HL-60/S4 treated with phorbol 12-myristate 13-acetate at 8.2 ng/mL for 4 days and 3 days (cell line): ENCODE data around the gene RASSF8.
"Not testable (repeated sequence)": the region's sequence is repeated elsewhere in the genome, so short reads cannot be mapped to it uniquely, and the experiment has no call there.

Experiments
- in situ Hi-C: fragments of 300-500 bp; cut with MboI; formaldehyde crosslinking; loops from 2 replicates; pipeline ENCODE4 v1.15.0; 2022; ENCODE audit warnings: low sequenced_read_pairs

Gene RASSF8

DNA sequence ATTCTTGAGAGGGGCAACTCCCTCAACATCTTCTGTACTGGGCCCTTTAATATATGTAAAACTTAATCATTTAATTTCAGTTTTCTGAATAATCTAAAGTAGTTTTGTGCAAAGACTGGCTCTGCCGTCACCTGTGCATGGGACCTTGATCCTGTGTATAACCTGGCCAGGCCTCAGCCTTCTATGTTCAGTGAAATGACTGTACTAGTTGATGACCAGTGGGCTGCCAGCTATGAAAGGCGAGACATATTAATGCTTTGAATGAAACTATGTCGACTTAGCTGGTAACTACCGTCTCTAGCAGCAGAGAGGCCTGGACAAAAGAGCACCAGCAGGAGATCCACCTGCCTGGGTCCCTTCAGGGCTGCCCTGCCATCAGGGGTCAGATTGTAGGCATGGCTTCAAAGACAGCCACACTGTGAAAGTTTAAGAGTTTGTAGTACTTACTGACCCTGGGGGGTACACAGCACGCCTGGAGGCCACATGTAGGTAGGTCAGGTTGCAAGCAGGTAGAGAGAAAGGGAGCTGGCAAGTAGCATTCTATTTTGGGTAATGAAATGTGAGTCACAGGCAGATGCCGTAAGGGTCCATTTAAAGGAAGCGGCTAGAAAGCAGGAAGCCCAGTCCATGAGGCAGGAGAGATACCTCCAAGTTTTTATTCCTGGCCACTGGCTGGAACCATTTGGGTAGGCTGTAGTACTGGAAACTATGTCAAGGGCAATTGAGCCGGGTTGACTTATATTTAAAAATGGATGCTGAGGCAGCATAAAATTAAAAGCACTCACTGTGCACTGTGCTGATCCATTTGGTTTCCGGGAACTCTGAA is 89.1 kb downstream of the RASSF8 start:
- in situ Hi-C loops = loop anchor here (25.0 kb wide), 1 partner anchor 610 kb away; no protein-coding TSS in a partner anchor

GRCh38 chr12:26052652-26053051 is 94.2 kb downstream of the RASSF8 start:
- in situ Hi-C loops = no loop called here

DNA sequence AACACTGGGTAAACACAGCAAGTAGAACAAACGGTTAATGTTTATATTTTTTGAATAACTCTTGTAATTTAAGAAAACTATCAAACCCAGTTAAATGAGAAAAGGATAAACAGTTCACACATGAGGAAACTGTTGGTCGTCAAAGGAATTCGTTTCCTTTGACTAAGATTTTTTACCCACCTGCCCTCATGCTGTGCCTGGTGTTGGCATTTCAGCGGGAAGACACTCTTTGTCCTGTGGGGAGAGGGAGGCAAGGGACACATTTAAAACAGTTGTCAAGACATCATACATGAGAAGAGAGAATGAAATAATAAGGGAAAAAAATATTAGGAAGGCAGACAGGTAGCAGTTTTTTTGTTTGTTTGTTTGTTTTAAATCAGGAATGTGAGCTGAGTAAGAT is 95.9 kb downstream of the RASSF8 start:
- in situ Hi-C loops = no loop called here

GRCh38 chr12:26055087-26055486 is 96.6 kb downstream of the RASSF8 start:
- in situ Hi-C loops = no loop called here

DNA sequence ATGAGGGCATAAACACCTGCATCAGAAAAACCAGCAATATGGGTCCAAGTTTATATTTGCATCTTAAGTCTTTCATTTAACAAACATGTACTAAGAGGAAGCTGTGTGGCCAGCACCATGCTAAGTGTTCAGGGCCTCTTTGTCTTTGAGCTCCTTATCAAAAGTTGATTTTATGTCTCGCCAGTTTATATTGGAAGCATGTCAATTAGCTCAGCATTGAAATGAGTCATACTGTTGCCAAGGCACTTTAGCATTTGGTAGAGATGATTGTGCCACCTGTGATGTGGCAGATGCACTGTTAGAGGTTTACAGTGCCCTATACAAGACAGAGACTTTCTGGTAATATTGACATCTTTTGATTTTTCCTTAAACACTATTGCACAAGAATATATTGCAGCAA is 97.9 kb downstream of the RASSF8 start:
- in situ Hi-C loops = no loop called here

GRCh38 chr12:26057271-26057670 is 98.8 kb downstream of the RASSF8 start:
- in situ Hi-C loops = not testable (repeated sequence)

DNA sequence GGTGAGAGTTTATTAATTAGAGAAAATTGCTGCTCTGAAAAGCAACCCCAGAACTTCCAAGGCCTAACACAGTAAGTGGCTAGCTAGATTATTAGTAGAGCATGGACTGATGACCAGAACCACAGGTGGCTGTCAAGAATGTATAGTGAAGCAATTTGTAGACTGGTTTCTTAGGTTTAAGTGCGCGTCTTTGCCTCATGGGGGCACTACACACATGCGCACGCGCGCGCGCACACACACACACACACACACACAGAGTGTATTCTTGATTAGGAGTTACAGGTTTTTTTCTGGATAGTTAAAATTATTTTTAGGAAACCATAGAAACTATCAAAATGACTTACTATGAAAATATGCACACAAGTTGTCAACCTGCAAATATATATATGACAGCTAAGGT is 99.8 kb downstream of the RASSF8 start:
- in situ Hi-C loops = no loop called here

DNA sequence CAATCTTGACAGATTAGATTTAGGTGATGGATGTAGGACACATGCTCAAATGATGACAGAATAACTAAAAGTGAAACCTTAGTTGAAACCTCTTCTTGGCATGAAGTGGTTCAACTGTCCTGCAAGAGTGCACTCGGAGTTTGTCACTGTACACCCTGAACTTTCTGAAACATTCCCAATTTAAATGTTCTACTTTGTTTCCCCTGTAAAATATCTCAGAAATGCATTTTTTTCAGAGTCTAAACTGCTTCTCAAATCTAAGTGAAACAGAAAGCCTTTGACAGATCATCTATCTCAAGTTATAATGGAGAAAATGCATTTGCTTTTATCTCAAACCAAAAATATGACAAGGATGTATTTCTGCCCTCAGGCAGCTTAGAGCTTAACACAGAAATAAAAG is 100.3 kb downstream of the RASSF8 start:
- in situ Hi-C loops = no loop called here

- in situ Hi-C loops = no loop called here
Observed at GRCh38 chr12:26062006-26062405, 103.5 kb downstream of the RASSF8 start.

GRCh38 chr12:26062566-26062965 is 104.1 kb downstream of the RASSF8 start:
- in situ Hi-C loops = no loop called here

DNA sequence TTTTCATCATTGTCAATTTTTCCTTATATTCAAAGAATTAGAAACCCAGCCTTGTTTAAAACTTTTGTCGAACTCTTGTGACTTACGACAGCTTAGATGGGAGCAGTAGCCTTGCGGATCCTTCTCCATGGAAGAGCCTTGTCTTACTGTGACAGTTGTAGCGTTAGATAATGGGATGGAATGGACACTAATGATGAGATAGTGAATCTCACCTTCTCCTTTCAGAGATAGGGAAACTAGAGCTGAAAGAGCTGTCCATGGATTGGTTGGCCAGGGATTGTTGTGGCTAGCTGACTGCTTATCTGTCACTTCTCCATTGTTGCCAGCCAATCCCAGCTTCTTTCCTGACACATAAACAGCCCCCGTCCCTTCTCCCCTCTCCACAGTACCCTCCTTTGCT is 107.0 kb downstream of the RASSF8 start:
- in situ Hi-C loops = no loop called here

DNA sequence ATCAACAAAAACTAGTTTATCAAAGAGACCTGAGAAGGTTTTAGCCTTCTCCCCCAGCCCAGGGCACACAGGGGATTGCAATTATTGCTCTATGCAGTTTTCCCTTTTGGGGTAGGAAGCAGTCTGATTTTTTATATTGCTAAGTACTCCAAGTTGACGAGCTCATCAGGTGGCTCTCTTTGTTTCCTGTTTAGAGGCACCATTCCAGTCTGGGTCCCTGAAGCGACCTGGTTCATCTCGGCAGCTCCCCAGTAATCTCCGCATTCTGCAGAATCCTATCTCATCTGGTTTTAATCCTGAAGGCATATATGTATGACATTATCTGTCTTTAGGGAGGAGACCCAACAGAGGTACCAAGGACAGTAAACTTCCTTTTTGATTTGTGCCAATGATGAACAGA is 110.0 kb downstream of the RASSF8 start:
- in situ Hi-C loops = no loop called here

DNA sequence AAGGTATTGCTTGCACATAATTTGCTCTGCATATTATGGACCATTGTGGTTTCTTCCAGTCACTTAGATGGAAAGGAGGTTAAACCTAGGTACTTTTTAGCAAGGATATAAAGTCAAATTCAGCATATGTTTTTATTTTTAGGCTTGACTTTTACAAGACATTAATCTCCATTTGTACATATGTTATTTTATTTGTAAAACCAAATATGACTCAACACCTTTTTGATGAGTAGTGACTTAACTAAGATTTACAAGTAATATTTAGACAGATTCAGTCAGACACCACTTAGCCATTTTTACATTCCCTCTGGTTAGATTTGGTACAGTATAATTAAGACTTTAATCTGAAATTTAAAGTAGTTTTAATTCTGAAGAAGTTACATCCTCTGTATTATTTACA is 111.3 kb downstream of the RASSF8 start:
- in situ Hi-C loops = no loop called here

- in situ Hi-C loops = loop anchor here (25.0 kb wide), 1 partner anchor 559 kb away; no protein-coding TSS in a partner anchor
Observed at GRCh38 chr12:26077915-26078702, 119.6 kb downstream of the RASSF8 start.

DNA sequence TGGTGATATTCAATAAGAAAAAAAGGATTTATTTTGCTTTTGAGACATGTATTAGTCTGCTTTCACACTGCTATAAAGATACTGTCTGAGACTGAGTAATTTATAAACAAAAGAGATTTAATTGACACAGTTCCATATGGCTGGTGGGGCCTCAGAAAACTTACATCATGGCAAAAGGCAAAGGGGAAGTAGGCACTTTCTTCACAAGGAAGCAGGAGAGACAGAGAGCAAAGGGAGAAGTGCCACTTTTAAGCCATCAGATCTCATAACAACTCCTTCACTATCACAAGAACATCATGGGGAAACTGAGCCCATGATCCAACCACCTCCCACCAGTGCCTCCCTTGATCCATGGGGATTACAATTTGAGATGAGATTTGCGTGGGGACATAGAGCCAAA is 122.4 kb downstream of the RASSF8 start:
- in situ Hi-C loops = loop anchor here (25.0 kb wide), 1 partner anchor 556 kb away; no protein-coding TSS in a partner anchor

GRCh38 chr12:26086936-26087335 is 128.5 kb downstream of the RASSF8 start:
- in situ Hi-C loops = loop anchor here (25.0 kb wide), 1 partner anchor 550 kb away; no protein-coding TSS in a partner anchor

- in situ Hi-C loops = loop anchor here (25.0 kb wide), 1 partner anchor 548 kb away; no protein-coding TSS in a partner anchor
Observed at GRCh38 chr12:26088998-26089397, 130.5 kb downstream of the RASSF8 start.

DNA sequence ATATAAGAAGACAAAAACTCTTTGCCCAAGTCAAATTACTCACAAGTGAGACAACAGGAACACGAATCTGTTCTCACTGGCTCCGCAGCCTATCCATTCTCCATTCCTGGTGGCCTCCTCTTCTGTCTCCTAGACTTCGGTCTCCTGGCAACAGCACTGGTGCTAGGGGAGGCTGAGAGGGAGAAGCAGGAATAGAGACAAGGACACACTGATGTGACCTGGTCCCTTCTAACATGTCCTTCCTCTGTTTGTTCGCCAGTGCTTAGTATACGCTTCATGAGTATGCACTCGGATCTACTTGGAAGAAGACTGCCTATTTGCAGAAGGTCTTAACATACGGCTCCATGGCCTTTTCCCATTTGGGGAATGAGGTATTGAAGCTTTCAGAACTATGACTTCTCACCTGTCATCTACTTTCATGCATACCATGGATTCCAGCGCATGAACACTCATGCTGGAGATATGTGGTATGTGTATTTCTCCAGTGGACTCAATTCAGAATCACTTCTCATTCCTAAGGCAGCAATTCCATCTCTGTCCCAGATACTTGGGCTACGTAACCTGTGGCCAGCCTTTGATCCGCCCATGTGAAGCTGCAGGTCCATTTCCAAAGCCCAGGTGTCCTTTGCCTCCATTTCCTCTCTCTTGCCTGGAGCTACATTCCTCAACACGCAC is 132.5 kb downstream of the RASSF8 start:
- in situ Hi-C loops = loop anchor here (25.0 kb wide), 1 partner anchor 546 kb away; no protein-coding TSS in a partner anchor

GRCh38 chr12:26091822-26092221 is 133.3 kb downstream of the RASSF8 start:
- in situ Hi-C loops = loop anchor here (25.0 kb wide), 1 partner anchor 545 kb away; no protein-coding TSS in a partner anchor

DNA sequence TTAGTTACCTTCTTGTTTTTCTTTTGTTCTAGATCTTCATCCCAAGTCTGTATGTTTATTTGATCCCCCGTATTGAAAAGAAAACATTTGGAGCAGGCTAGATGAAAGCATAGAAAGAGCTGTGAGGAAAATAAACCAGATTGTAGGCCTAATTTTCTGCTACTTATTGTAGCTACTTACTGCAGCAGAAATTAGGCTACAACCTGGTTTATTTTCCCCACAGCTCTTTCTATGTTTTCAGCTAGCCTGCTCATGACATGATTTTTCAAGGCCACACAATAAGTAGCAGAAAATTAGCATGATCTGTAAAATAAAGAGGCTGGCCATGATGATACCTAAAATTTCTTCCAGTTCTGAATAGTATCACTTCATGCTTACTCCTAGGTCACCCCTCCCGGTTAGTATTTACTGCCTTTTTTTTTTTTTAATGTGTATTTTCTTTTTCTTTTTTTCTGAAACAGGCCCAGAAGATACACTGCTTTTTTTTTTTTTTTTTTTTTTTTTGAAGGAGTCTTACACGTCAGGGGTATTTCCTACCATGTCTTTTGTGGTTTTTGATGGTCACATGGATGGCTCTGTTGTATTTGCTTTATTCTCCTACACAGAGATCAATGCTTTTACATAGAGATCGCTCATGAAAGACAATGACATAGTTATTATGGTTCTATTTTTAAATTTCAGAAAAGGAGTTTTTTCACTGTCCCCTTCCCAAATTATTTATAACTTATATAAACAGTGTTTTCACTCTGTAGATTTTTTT is 134.0 kb downstream of the RASSF8 start:
- in situ Hi-C loops = loop anchor here (25.0 kb wide), 1 partner anchor 545 kb away; no protein-coding TSS in a partner anchor
